ENCODE data around the gene AMN.

Gene AMN

DNA sequence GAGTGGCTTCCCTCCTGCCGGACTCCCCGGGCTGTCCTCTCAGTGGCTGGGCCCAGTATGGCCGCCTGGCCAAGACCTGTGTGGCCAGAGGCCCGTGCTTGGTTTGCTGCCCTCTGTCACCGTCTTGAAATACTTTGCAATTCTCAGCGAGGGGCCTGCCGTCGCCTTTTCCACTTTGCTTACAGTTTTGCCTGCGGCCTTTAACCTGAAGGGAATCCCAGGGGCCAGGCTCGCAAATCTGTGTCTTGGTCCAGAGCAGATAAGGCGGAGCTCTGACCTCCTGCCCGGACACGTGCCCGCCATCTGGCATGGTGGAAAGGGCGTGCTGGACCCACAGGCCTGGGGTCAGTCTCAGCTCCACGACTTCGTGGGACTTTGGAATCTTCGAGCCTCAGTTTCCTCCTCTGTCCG lies 10.9 kb upstream of the AMN start:
- ChIA-PET CTCF (no interaction called here), POLR2A (ENCODE audit: low non-redundant PET) (no interaction called here)
- TF ChIP-seq, protein P1, sequence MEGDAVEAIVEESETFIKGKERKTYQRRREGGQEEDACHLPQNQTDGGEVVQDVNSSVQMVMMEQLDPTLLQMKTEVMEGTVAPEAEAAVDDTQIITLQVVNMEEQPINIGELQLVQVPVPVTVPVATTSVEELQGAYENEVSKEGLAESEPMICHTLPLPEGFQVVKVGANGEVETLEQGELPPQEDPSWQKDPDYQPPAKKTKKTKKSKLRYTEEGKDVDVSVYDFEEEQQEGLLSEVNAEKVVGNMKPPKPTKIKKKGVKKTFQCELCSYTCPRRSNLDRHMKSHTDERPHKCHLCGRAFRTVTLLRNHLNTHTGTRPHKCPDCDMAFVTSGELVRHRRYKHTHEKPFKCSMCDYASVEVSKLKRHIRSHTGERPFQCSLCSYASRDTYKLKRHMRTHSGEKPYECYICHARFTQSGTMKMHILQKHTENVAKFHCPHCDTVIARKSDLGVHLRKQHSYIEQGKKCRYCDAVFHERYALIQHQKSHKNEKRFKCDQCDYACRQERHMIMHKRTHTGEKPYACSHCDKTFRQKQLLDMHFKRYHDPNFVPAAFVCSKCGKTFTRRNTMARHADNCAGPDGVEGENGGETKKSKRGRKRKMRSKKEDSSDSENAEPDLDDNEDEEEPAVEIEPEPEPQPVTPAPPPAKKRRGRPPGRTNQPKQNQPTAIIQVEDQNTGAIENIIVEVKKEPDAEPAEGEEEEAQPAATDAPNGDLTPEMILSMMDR (conservative IDR thresholded peaks at IDR 0.05; ENCODE audit: low read depth): no peak
- no peak overlapping the region for H3K27ac ChIP-seq
- no peak for DNase-seq (ENCODE audit: low spot score)

DNA sequence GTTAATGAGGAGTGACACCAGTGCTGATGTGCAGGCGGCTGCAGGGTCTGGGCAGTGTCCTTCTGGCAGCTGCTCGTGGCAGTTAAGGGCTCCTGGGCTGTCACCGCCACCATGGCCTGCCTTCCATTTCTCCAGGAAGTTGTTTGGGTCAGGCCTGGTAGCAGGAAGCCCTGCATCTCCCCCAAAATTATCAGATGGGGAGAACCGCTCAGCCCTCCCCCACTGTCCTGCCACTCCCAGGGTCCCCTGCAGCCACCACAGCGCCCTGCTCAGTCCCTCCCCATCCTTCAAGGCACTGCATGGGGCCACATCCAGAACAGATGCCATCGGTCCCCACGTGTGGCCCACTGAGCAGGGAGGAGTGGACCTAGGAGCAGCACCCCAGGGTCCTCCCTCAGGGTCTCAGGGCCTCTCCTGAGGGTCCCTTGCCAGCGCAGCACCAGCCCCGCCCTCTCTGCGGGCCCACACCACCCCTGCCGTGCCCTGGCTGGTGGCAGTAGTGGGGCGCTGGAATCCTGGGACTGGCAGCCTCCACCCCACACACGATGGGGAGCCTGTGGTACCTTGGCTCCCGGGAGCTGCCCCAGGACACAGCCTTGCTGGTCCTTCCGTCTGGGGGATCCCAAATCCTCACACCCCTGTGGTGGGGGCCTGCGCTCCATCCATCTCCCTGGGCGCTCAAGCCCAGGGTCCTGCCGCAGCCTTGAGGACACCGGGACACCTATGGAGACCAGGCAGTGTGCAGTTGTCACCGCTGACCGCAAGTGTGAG lies 10.3 kb upstream of the AMN start:
- ChIA-PET CTCF (no interaction called here), POLR2A (ENCODE audit: low non-redundant PET) (no interaction called here)
- DNase-seq (ENCODE audit: low spot score): no peak
- TF ChIP-seq, protein P1 (conservative IDR thresholded peaks at IDR 0.05; ENCODE audit: low read depth): no peak
- no peak overlapping the region for H3K27ac ChIP-seq

- TF ChIP-seq, protein P1 (conservative IDR thresholded peaks at IDR 0.05; ENCODE audit: low read depth): no peak
- H3K27ac ChIP-seq: no peak overlapping the region
- DNase-seq (ENCODE audit: low spot score): no peak
- CTCF ChIA-PET: no interaction called here
- POLR2A ChIA-PET (ENCODE audit: low non-redundant PET): no interaction called here
These were observed 8.9 kb upstream of the AMN start for GRCh38 chr14:102913341-102914211.

DNA sequence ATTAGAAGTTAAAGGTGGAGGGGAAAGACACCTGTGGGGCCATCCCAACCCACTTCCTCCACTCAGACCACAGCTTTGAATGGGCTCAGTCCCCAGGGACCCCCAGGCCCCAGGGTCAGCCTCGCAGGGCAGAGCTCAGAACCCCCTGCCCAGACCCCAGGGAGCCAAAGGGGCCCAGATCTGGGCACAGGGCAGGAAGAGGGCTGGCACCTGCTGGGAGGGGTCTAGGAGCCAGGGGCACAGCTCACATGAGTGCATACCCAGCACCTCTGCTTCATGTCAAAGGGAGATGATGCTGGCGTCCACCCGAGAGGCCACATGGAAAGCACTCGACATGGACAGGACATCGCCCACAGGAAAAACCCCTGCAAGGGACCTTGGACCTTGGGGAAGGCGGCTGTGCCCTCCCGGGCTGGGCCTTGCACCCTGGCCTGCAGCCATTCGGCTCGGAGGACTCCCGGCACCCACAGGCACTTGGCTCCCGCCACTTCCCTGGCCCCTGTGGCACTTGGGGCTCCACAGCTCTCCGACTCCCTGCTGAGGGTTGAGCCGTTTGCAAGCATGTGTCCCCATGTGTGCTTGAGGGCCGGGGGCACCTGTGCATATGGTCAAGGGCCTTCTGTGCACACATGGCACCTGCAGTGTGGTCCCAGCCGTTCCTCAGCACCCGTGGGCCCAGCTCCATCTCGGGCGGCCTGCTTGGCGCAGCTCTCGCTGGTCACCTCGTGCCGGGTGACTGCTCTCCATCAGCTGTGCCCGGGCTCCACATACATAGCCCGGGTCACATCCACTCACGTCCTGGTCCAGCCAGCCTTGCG lies 7.8 kb upstream of the AMN start:
- TF ChIP-seq, protein P1 (conservative IDR thresholded peaks at IDR 0.05; ENCODE audit: low read depth): no peak
- ChIA-PET CTCF (interaction anchor here (0.5 to 0.7 kb wide), 2 partner anchors 325 to 378 kb away, joined by 3 read pairs; no protein-coding TSS in a partner anchor), POLR2A (ENCODE audit: low non-redundant PET) (no interaction called here)
- no peak overlapping the region for H3K27ac ChIP-seq
- DNase-seq (ENCODE audit: low spot score): no peak

DNA sequence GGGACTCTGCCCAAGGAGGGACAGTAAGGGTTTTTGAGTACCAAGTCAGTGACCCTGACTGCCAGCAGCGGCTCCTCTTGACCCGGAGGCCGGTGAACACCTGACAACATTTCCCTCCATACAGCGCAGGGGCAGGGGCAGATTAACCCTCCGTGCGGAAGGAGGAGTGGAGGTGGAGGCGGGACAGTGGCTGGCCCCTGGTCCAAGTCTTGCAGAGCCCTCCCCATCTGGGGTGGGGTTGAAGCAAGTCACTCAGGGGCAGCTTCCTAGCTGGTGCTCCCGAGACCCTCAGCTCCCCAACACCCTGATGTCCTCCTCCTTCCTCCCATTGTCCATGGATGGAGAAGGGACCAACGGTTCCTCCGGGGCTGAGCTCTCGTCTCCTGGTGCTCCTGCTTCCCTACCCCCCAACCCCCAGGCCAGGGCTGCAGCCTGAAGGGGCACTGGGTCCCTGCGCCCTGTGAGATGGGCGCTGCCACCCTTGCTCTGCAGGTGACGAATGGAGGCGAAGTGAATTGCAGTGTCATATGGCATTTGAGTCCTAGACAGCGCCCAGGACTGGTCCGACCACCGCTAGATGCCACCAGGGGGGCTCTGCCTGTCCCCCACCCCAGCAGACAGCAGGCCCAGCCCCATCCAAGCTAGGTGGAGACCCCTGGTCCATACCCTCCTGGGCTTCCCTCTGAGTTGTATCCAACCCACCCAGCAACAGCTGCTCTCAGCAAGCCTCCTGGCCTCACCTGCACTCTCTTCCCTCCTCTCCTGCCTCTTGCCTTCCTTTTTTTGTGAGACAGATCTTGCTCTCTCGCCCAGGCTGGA lies 7.0 kb upstream of the AMN start:
- ChIA-PET CTCF (interaction anchor here (0.6 to 0.7 kb wide), 2 partner anchors 73 to 377 kb away, joined by 3 read pairs; no protein-coding TSS in a partner anchor), POLR2A (ENCODE audit: low non-redundant PET) (no interaction called here)
- no peak for DNase-seq (ENCODE audit: low spot score)
- no peak overlapping the region for H3K27ac ChIP-seq
- TF ChIP-seq, protein P1 (conservative IDR thresholded peaks at IDR 0.05; ENCODE audit: low read depth): no peak

Measured in RWPE1 (cell line).